HepG2 (cell line): ENCODE data around the gene CRAT. TPM values are rescaled to one million over a fixed set of nuclear protein-coding genes. Genes with fewer than 3 reads are reported as not detected.

Source experiments
- ATF7 ChIP-seq, 2 experiments: fragments of 450-650 bp in 1 of 2; sonication (generic) in 1 of 2; formaldehyde crosslinking in 1 of 2; IDR thresholded peaks; 2 replicates each; pipeline versions ENCODE4 v1.4.0 to v1.6.1; 2016 to 2020; ENCODE audit warnings: antibody characterized with exemption in 1 of 2, mild to moderate bottlenecking in 1 of 2, missing genetic modification reagents in 1 of 2
- MED8 ChIP-seq: sonication (generic); formaldehyde crosslinking; IDR thresholded peaks from 2 replicates; pipeline ENCODE4 v1.8.1; 2023; ENCODE audit warnings: mild to moderate bottlenecking, missing genetic modification reagents; ENCODE audit not compliant: insufficient replicate concordance
- MLLT10 ChIP-seq: sonication (generic); formaldehyde crosslinking; IDR thresholded peaks from 2 replicates; pipeline ENCODE4 v1.4.0; 2020; ENCODE audit warnings: missing genetic modification reagents
- POLR2AphosphoS5 ChIP-seq: IDR thresholded peaks from 2 replicates; pipeline ENCODE4 v1.6.1; 2012; ENCODE audit warnings: low read depth, low read length
- ZNF318 ChIP-seq: sonication (generic); formaldehyde crosslinking; IDR thresholded peaks from 2 replicates; pipeline ENCODE4 v1.4.0; 2020; ENCODE audit warnings: mild to moderate bottlenecking, missing genetic modification reagents
- ZNF556 ChIP-seq: sonication (generic); formaldehyde crosslinking; IDR thresholded peaks from 2 replicates; pipeline ENCODE4 v1.4.0; 2020; ENCODE audit warnings: mild to moderate bottlenecking, missing genetic modification reagents, borderline replicate concordance
- ZNF687 ChIP-seq: sonication (generic); formaldehyde crosslinking; IDR thresholded peaks from 2 replicates; pipeline ENCODE4 v1.5.1; 2020; ENCODE audit warnings: mild to moderate bottlenecking, missing genetic modification reagents, moderate library complexity
- polyA plus RNA-seq, 8 experiments: library from polyadenylated mRNA; depleted of rRNA in 3 of 8; stranded (reverse) in 7 of 8; unstranded in 1 of 8; fragments of >200 nt; fragmentation: Illumina TruSeq in 4 of 8; extraction: Trizol in 4 of 8; gene quantifications; 2 replicates each; pipeline versions ENCODE4 v1.2.1 to v1.2.3, GENCODE V29; 2011 to 2016; ENCODE audit warnings: low read depth in 4 of 8, missing spikeins in 1 of 8, mixed read lengths in 1 of 8; ENCODE audit not compliant: insufficient read depth in 1 of 8
- total RNA-seq, 5 experiments: library from RNA; depleted of rRNA; stranded (reverse); fragments of >200 nt; fragmentation: Illumina TruSeq; extraction: Trizol; gene quantifications; 2 replicates each; pipeline ENCODE4 v1.2.3, GENCODE V29; 2016; ENCODE audit warnings: low read depth in 1 of 5
- TF ChIP-seq, protein P1 (sequence below): sonication (generic); formaldehyde crosslinking; IDR thresholded peaks from 2 replicates; pipeline ENCODE4 v1.4.0; 2020; ENCODE audit warnings: missing genetic modification reagents
- TF ChIP-seq, protein P2 (sequence below): sonication (generic); formaldehyde crosslinking; IDR thresholded peaks from 2 replicates; pipeline ENCODE4 v1.4.0; 2020; ENCODE audit warnings: missing genetic modification reagents, mild to moderate bottlenecking, borderline replicate concordance

The CRAT gene
- total and polyA plus RNA-seq, 2 of the 13 experiments (the other 11 are each of a cell fraction or from before 2014, with no cell fraction given), result 26.1 to 26.6 TPM

DNA sequence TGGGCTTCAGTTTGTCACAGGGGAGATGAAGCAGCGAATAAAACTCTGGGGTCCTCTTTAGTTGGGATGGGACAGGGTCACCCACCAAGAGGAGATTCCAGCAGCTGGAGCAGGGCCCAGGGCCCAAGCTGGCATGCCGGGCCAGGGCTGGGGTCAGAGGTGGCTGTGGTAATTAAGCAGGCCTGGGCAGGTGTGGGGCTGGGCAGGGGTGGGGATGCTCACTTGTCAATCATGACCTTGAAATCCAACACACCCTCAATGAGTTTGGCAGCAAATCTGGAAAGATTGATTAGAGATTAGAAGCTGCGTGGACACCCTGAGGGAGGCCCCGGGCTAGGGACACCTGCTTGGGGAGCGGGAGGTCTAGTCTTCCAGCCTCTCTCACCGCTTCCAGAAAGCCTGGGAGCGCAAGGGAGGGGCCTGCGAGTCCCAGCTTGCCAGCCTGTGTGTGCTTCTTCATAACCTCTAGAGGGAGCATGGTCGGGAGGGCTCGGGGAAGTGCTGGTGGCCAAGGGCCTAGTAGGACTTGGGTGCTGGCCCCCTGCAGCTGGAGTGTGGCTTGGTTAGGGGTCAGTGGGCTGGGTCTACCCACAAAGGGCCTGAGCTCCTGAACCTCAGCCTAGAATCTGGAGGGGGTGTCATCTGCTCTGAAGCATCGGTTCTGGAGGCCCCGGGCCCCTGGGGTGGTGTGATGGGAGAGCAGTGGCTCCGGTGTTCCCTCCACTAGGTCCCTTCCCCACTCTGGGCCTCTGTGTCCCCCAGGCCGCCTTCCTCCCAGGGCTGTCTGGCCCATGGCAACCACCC, 7.6 kb downstream of the CRAT start (continued):
- TF ChIP-seq, protein P1, sequence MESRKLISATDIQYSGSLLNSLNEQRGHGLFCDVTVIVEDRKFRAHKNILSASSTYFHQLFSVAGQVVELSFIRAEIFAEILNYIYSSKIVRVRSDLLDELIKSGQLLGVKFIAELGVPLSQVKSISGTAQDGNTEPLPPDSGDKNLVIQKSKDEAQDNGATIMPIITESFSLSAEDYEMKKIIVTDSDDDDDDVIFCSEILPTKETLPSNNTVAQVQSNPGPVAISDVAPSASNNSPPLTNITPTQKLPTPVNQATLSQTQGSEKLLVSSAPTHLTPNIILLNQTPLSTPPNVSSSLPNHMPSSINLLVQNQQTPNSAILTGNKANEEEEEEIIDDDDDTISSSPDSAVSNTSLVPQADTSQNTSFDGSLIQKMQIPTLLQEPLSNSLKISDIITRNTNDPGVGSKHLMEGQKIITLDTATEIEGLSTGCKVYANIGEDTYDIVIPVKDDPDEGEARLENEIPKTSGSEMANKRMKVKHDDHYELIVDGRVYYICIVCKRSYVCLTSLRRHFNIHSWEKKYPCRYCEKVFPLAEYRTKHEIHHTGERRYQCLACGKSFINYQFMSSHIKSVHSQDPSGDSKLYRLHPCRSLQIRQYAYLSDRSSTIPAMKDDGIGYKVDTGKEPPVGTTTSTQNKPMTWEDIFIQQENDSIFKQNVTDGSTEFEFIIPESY (CRISPR knock-in tag), result peak; percentile 43; the same call in 1 of the 2 replicates
- no peak for TF ChIP-seq ATF7 (IDR thresholded peaks at IDR 0.05)
- no peak for TF ChIP-seq ATF7 (CRISPR knock-in tag; IDR thresholded peaks at IDR 0.05)
- no peak for TF ChIP-seq ZNF556 (CRISPR knock-in tag)
- no peak for TF ChIP-seq ZNF318 (CRISPR knock-in tag)
- no peak for TF ChIP-seq MLLT10 (CRISPR knock-in tag)
- TF ChIP-seq, protein P2, sequence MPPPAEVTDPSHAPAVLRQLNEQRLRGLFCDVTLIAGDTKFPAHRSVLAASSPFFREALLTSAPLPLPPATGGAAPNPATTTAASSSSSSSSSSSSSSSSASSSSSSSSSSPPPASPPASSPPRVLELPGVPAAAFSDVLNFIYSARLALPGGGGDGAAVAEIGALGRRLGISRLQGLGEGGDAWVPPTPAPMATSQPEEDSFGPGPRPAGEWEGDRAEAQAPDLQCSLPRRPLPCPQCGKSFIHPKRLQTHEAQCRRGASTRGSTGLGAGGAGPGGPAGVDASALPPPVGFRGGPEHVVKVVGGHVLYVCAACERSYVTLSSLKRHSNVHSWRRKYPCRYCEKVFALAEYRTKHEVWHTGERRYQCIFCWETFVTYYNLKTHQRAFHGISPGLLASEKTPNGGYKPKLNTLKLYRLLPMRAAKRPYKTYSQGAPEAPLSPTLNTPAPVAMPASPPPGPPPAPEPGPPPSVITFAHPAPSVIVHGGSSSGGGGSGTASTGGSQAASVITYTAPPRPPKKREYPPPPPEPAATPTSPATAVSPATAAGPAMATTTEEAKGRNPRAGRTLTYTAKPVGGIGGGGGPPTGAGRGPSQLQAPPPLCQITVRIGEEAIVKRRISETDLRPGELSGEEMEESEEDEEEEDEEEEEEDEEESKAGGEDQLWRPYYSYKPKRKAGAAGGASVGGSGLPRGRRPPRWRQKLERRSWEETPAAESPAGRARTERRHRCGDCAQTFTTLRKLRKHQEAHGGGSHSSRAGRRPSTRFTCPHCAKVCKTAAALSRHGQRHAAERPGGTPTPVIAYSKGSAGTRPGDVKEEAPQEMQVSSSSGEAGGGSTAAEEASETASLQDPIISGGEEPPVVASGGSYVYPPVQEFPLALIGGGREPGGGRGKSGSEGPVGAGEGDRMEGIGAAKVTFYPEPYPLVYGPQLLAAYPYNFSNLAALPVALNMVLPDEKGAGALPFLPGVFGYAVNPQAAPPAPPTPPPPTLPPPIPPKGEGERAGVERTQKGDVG (CRISPR knock-in tag), result 0 out of 2 replicates have a peak, but pooled peaks have one; percentile 41
- TF ChIP-seq POLR2AphosphoS5, result no peak
- TF ChIP-seq ZNF687 (CRISPR knock-in tag), result peak; percentile 37; the same call in 1 of the 2 replicates
- TF ChIP-seq MED8 (CRISPR knock-in tag), result no peak
